Cardiac fibroblast (primary cell): ENCODE results near the gene WRNIP1.

Experiments
- DNase-seq, 2 donors: peaks; one replicate each; pipeline versions ENCODE4 v3.0.0 to v3.0.0-alpha.2; 2010; ENCODE audit warnings: low read depth in 2 of 2
- H3K4me3 ChIP-seq, 2 donors: replicated peaks in 1 of 2; 1 replicate in 1 of 2; 2 replicates in 1 of 2; pipeline ENCODE4 v1.5.1; 2011; ENCODE audit warnings: low read depth in 2 of 2, low read length in 2 of 2, mild to moderate bottlenecking in 2 of 2, moderate library complexity in 1 of 2
- CTCF ChIP-seq: IDR thresholded peaks from one replicate; pipeline ENCODE4 v1.5.1; 2011; ENCODE audit warnings: low read depth, mild to moderate bottlenecking, low read length, inconsistent platforms

WRNIP1 gene

GRCh38 chr6:2765166-2765895 is at the start of gene WRNIP1:
Gene WRNIP1 (plus strand): TSS chr6:2765393. CDS start chr6:2765623, 230 bp downstream.
- H3K4me3 ChIP-seq = peak within 1 kb of the TSS; percentile 91 to 92
- no peak for TF ChIP-seq CTCF
- peak; percentile 99 to 100 for DNase-seq

DNA sequence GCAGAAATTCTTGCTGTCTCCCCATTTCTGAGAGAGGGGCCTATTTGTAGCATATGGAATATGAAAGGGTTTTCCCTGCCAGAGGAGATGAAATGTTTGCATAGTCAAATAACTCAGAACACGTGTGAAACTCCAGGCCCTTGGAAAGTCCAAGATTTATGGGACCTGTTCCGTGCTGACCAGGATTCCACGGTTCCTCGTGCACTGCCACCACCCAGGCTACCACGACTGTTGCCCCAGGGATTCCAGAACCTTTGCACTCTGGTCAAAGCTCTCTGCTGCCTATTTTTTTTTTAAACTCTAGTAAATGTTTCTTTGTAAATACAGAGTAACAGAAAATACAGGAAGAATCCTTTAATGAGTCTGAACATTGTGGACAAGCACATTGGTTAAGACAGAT is 49.5 kb upstream of the WRNIP1 start:
- H3K4me3 ChIP-seq = no peak overlapping the region
- DNase-seq = no peak
- TF ChIP-seq CTCF = no peak

GRCh38 chr6:2716936-2717700 is 48.1 kb upstream of the WRNIP1 start:
- DNase-seq = no peak
- H3K4me3 ChIP-seq = no peak overlapping the region
- TF ChIP-seq CTCF = no peak

- no peak overlapping the region for H3K4me3 ChIP-seq
- TF ChIP-seq CTCF = no peak
Measured at GRCh38 chr6:2718334-2719092, 46.7 kb upstream of the WRNIP1 start.

GRCh38 chr6:2719093-2719455 is 46.1 kb upstream of the WRNIP1 start:
- no peak for TF ChIP-seq CTCF
- peak; percentile 23 to 67 for DNase-seq
- no peak overlapping the region for H3K4me3 ChIP-seq

More at GRCh38 chr6:2718334-2719092, 46.7 kb upstream of the WRNIP1 start:
- peak; percentile 51 to 55 for DNase-seq

DNA sequence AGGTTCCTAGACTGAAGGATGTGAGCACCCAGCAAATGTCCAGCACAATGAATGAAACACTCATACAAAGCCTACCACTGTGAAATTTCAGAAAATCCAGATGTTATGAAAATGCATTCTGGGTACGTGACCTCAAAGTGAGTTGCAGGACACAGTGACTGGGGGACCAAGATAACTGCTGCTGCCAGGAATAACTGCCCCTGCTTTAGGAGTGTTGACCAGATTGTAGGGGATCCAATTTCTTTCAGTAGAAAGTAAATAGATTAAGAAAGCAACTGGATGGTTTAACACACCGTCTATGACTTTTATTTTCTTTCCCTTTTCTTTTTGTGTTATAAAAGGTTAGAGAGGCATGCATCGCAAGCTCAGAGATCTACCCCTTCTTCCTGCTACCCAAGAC is 44.0 kb upstream of the WRNIP1 start:
- TF ChIP-seq CTCF = no peak
- no peak overlapping the region for H3K4me3 ChIP-seq
- no peak for DNase-seq
